ENCODE data around the gene PCDHB6.
"Not testable (repeated sequence)": the region's sequence is repeated elsewhere in the genome, so short reads cannot be mapped to it uniquely, and the experiment has no call there.

Gene PCDHB6

DNA sequence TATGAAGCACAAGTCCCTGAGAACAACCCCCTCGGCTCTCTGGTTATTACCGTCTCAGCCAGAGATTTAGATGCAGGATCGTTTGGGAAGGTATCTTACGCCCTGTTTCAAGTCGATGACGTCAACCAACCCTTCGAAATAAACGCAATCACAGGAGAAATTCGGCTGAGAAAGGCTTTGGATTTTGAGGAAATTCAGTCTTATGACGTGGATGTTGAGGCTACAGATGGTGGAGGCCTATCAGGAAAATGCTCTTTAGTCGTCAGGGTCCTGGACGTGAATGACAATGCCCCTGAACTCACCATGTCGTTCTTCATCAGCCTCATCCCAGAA lies 1.1 kb downstream of the PCDHB6 start:
- TF ChIP-seq, protein P1, sequence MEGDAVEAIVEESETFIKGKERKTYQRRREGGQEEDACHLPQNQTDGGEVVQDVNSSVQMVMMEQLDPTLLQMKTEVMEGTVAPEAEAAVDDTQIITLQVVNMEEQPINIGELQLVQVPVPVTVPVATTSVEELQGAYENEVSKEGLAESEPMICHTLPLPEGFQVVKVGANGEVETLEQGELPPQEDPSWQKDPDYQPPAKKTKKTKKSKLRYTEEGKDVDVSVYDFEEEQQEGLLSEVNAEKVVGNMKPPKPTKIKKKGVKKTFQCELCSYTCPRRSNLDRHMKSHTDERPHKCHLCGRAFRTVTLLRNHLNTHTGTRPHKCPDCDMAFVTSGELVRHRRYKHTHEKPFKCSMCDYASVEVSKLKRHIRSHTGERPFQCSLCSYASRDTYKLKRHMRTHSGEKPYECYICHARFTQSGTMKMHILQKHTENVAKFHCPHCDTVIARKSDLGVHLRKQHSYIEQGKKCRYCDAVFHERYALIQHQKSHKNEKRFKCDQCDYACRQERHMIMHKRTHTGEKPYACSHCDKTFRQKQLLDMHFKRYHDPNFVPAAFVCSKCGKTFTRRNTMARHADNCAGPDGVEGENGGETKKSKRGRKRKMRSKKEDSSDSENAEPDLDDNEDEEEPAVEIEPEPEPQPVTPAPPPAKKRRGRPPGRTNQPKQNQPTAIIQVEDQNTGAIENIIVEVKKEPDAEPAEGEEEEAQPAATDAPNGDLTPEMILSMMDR (IDR thresholded peaks at IDR 0.05; ENCODE audit: low read length, missing control alignments): no peak
- DNase-seq (ENCODE audit: low read depth): no peak
- no peak overlapping the region for H3K4me3 ChIP-seq (replicated peaks; ENCODE audit: low read depth, low read length)

DNA sequence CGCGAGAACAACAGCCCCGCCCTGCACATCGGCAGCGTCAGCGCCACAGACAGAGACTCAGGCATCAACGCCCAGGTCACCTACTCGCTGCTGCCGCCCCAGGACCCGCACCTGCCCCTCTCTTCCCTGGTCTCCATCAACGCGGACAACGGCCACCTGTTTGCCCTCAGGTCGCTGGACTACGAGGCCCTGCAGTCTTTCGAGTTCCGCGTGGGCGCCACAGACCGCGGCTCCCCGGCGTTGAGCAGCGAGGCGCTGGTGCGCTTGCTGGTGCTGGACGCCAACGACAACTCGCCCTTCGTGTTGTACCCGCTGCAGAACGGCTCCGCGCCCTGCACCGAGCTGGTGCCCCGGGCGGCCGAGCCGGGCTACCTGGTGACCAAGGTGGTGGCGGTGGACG lies 1.8 kb downstream of the PCDHB6 start:
- DNase-seq (ENCODE audit: low read depth); H3K4me3 ChIP-seq (replicated peaks; ENCODE audit: low read depth, low read length): not testable (repeated sequence)

DNA sequence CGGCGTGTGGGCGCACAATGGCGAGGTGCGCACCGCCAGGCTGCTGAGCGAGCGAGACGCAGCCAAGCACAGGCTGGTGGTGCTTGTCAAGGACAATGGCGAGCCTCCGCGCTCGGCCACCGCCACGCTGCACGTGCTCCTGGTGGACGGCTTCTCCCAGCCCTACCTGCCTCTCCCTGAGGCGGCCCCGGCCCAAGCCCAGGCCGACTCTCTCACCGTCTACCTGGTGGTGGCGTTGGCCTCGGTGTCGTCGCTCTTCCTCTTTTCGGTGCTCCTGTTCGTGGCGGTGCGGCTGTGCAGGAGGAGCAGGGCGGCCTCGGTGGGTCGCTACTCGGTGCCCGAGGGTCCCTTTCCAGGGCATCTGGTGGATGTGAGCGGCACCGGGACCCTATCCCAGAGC lies 2.2 kb downstream of the PCDHB6 start:
- not testable (repeated sequence) for H3K4me3 ChIP-seq (replicated peaks; ENCODE audit: low read depth, low read length)

DNA sequence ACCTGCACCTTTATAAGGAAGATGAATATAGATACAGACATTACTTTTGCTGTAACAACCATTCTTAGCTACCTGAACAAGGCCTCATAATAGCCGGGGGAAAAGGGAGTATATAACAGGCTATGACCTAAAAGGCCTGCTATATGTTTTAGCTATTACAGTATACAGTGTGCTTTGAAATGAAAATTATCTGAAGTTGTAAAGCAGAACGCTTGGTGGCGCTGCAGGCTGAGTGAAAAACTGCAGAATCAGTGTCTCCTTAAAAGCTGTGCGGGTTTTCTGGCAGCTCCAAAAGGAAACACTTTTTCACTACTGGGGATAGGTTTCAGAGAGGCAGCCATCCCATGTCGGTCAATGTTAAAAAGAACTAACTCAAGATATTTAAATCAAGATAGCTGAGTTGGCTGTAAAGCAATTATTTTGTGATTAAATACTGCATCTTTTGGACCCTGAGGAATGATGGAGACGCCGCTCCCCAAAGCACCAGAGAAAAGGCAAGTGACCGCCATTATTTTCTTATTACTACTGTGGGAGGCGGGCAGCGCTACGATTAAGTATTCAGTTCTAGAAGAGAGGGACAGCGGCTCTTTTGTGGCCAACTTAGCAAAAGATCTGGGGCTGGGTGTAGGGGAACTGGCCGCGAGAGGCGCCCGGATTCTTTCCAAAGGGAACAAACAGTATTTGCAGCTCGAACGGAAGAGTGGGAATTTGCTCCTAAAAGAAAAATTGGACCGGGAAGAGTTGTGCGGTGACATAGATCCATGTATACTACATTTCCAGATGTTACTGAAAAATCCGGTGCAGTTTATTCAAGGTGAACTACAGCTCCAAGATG lies 5.9 kb downstream of the PCDHB6 start:
- DNase-seq (ENCODE audit: low read depth): no peak
- TF ChIP-seq, protein P1 (IDR thresholded peaks at IDR 0.05; ENCODE audit: low read length, missing control alignments): no peak
- H3K4me3 ChIP-seq (replicated peaks; ENCODE audit: low read depth, low read length): no peak overlapping the region

More for the DNA sequence above, 2.2 kb downstream of the PCDHB6 start:
- not testable (repeated sequence) for DNase-seq (ENCODE audit: low read depth)

DNA sequence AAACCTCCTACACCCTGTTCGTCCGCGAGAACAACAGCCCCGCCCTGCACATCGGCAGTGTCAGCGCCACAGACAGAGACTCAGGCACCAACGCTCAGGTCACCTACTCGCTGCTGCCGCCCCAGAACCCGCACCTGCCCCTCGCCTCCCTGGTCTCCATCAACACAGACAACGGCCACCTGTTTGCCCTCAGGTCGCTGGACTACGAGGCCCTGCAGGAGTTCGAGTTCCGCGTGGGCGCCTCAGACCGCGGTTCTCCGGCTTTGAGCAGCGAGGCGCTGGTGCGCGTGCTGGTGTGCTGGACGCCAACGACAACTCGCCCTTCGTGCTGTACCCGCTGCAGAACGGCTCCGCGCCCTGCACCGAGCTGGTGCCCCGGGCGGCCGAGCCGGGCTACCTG lies 7.5 kb downstream of the PCDHB6 start:
- DNase-seq (ENCODE audit: low read depth); H3K4me3 ChIP-seq (replicated peaks; ENCODE audit: low read depth, low read length): not testable (repeated sequence)

DNA sequence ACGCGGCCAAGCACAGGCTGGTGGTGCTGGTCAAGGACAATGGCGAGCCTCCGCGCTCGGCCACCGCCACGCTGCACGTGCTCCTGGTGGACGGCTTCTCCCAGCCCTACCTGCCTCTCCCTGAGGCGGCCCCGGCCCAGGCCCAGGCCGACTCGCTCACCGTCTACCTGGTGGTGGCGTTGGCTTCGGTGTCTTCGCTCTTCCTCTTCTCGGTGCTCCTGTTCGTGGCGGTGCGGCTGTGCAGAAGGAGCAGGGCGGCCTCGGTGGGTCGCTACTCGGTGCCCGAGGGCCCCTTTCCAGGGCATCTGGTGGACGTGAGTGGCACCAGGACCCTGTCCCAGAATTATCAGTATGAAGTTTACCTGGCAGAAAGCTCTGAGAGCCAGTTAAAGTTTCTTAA lies 8.0 kb downstream of the PCDHB6 start:
- not testable (repeated sequence) for DNase-seq (ENCODE audit: low read depth)

DNA sequence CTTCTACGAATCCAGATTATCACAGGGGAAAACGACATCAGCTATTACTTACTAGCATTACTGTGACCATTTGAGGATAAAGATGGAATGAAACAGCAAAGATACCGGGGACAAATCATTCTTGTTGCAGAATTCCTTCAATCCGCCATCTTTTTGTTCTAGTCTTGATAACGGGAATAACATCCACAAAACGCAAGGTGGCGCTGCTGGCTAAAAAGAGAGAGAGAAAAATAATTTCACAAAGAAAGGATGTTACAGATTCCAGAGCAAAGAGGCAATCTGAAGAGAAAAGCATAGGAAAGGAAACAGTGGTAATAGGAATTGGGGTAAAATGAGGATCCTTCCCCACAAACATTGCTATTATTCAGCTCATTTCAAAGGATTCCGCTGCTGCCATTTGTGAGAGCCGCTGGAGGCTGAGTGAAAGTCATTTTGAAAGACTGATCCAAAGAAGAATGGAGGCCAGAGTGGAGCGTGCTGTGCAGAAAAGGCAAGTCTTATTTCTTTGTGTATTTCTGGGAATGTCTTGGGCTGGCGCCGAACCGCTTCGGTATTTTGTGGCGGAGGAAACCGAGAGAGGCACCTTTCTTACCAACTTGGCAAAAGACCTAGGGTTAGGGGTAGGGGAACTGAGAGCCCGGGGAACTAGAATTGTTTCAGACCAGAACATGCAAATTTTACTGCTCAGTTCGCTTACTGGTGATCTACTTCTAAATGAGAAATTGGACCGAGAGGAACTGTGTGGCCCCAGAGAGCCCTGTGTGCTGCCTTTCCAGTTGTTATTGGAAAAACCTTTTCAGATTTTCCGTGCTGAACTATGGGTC lies 22.7 kb downstream of the PCDHB6 start, which contains the start of gene PCDHB7:
TSS of gene PCDHB7 (plus strand) at position 264 of the 824 bp plus-strand sequence. CDS start at position 456, 192 bp downstream.
- no peak within 1 kb of the TSS for H3K4me3 ChIP-seq (replicated peaks; ENCODE audit: low read depth, low read length)
- DNase-seq (ENCODE audit: low read depth): peak; percentile 12
- TF ChIP-seq, protein P1 (IDR thresholded peaks at IDR 0.05; ENCODE audit: low read length, missing control alignments): peak; percentile 31

More for the DNA sequence above, 8.0 kb downstream of the PCDHB6 start:
- H3K4me3 ChIP-seq (replicated peaks; ENCODE audit: low read depth, low read length): not testable (repeated sequence)

DNA sequence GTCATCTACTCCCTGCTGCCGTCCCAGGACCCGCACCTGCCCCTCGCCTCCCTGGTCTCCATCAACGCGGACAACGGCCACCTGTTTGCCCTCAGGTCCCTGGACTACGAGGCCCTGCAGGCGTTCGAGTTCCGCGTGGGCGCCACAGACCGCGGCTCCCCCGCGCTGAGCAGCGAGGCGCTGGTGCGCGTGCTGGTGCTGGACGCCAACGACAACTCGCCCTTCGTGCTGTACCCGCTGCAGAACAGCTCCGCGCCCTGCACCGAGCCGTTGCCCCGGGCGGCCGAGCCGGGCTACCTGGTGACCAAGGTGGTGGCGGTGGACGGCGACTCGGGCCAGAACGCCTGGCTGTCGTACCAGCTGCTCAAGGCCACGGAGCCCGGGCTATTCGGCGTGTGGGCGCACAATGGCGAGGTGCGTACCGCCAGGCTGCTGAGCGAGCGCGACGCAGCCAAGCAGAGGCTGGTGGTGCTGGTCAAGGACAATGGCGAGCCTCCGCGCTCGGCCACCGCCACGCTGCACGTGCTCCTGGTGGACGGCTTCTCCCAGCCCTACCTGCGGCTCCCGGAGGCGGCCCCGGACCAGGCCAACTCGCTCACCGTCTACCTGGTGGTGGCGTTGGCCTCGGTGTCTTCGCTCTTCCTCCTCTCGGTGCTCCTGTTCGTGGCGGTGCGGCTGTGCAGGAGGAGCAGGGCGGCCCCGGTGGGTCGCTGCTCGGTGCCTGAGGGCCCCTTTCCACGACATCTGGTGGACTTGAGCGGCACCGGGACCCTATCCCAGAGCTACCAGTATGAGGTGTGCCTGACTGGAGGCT lies 24.6 kb downstream of the PCDHB6 start:
- DNase-seq (ENCODE audit: low read depth); H3K4me3 ChIP-seq (replicated peaks; ENCODE audit: low read depth, low read length): not testable (repeated sequence)

DNA sequence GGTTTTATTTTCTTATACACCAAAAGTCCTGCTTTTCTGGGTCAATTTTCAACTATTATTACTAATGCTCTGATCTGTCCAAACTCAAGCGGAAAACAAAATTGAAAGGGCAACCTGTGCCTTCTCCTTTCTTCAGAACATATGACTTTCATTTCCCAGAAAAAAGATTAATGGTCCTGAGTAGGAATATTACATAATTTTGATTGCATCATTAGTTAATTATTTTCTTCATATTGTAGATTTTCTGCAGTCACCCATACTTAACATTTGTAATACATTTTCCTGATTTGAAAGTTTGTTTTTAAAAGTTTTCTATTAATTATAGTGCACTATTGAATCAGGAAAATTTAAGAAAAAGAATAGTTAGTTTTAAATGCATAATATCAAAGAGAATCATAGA lies 26.1 kb downstream of the PCDHB6 start:
- DNase-seq (ENCODE audit: low read depth): no peak

DNA sequence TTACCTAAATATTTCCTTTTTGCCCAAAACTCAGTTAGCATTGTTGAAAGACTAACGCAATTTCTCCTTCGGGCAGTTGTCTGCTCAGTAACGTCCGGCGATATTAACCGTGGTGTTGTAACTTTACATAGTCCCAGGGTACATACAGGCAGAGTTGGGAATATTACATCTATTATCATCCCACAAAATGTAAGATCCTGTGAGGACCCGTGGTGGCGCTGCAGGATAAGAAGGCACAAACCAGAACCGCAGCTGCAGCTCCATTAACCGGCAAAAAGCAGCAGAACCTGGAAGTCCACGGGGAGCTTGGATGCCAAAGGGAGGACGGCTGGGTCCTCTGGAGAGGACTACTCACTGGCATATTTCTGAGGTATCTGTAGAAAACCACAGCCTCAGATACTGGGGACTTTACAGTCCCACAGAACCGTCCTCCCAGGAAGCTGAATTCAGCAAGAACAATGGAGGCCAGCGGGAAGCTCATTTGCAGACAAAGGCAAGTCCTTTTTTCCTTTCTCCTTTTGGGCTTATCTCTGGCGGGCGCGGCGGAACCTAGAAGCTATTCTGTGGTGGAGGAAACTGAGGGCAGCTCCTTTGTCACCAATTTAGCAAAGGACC lies 27.8 kb downstream of the PCDHB6 start, which contains the start of gene PCDHB8:
TSS of gene PCDHB8 (plus strand) at position 214 of the 615 bp plus-strand sequence. CDS start at position 459, 245 bp downstream.
- not testable (repeated sequence) for DNase-seq (ENCODE audit: low read depth); H3K4me3 ChIP-seq (replicated peaks; ENCODE audit: low read depth, low read length)

More for the DNA sequence above, 26.1 kb downstream of the PCDHB6 start:
- H3K4me3 ChIP-seq (replicated peaks; ENCODE audit: low read depth, low read length): no peak overlapping the region
- TF ChIP-seq, protein P1 (IDR thresholded peaks at IDR 0.05; ENCODE audit: low read length, missing control alignments): no peak

DNA sequence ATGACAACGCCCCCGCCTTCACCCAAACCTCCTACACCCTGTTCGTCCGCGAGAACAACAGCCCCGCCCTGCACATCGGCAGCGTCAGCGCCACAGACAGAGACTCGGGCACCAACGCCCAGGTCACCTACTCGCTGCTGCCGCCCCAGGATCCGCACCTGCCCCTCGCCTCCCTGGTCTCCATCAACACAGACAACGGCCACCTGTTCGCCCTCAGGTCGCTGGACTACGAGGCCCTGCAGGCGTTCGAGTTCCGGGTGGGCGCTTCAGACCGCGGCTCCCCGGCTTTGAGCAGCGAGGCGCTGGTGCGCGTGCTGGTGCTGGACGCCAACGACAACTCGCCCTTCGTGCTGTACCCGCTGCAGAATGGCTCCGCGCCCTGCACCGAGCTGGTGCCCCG lies 29.5 kb downstream of the PCDHB6 start:
- H3K4me3 ChIP-seq (replicated peaks; ENCODE audit: low read depth, low read length); DNase-seq (ENCODE audit: low read depth): not testable (repeated sequence)

DNA sequence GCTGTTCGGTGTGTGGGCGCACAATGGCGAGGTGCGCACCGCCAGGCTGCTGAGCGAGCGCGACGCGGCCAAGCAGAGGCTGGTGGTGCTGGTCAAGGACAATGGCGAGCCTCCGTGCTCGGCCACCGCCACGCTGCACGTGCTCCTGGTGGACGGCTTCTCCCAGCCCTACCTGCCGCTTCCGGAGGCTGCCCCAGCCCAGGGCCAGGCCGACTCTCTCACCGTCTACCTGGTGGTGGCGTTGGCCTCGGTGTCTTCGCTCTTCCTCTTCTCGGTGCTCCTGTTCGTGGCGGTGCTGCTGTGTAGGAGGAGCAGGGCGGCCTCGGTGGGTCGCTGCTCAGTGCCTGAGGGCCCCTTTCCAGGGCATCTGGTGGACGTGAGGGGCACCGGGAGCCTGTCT lies 30.0 kb downstream of the PCDHB6 start:
- H3K4me3 ChIP-seq (replicated peaks; ENCODE audit: low read depth, low read length); DNase-seq (ENCODE audit: low read depth): not testable (repeated sequence)
